Gastrocnemius medialis (tissue), 4 donors: ENCODE data around the gene ASB13.

Experiments
- POLR2A ChIP-seq, 2 donors: fragments of 450-650 bp; IDR thresholded peaks; one replicate each; pipeline ENCODE4 v1.6.1; 2017; ENCODE audit warnings: antibody characterized with exemption in 2 of 2, mild to moderate bottlenecking in 2 of 2, moderate library complexity in 2 of 2
- TF ChIP-seq, protein P1 (sequence below), 5 experiments: fragments of 450-650 bp in 3 of 5; fragments of 200-600 bp in 2 of 5; sonication (generic) in 2 of 5; IDR thresholded peaks in 4 of 5; conservative IDR thresholded peaks in 1 of 5; 1 replicate in 4 of 5; 2 replicates in 1 of 5; pipeline ENCODE4 v1.5.1; 2016 to 2019; ENCODE audit warnings: antibody characterized with exemption in 5 of 5, mild to moderate bottlenecking in 3 of 5, moderate library complexity in 3 of 5

DNA sequence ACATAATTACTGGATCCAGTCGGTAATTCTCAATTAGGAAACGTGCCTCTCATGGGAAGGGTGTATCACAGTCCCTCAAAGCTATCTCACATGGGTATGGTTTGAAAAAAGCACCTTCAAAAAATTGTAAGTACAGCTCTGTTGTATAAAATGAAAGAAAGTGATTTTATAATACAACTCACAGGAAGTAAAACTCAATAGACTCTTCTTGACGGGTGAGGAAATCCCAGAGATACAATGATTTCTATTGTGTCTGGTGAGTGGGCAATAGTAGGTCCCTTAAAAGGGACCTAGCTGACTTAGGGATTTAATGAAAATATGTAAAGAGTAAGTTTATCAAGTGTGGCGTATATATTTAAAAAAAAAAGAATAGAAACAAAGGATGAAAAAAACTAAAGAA lies 45.2 kb upstream of the ASB13 start:
- TF ChIP-seq, protein P1, sequence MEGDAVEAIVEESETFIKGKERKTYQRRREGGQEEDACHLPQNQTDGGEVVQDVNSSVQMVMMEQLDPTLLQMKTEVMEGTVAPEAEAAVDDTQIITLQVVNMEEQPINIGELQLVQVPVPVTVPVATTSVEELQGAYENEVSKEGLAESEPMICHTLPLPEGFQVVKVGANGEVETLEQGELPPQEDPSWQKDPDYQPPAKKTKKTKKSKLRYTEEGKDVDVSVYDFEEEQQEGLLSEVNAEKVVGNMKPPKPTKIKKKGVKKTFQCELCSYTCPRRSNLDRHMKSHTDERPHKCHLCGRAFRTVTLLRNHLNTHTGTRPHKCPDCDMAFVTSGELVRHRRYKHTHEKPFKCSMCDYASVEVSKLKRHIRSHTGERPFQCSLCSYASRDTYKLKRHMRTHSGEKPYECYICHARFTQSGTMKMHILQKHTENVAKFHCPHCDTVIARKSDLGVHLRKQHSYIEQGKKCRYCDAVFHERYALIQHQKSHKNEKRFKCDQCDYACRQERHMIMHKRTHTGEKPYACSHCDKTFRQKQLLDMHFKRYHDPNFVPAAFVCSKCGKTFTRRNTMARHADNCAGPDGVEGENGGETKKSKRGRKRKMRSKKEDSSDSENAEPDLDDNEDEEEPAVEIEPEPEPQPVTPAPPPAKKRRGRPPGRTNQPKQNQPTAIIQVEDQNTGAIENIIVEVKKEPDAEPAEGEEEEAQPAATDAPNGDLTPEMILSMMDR (IDR thresholded peaks at IDR 0.05 in 4 of 5, conservative IDR thresholded peaks at IDR 0.05 in 1 of 5), result no peak
- no peak for TF ChIP-seq POLR2A (IDR thresholded peaks at IDR 0.05)
